ENCODE data around the gene PHF21B.

- TF ChIP-seq CTCF (IDR thresholded peaks at IDR 0.05) (no peak), ZFX (IDR thresholded peaks at IDR 0.05; ENCODE audit: borderline replicate concordance) (no peak)
Observed at GRCh38 chr22:44894782-44895181, 115.0 kb downstream of the PHF21B start.
